HG02798 (cell line): Measurements from ENCODE around the gene RIIAD1.

Source experiments
- ATAC-seq: cut with Tn5 transposase; IDR thresholded peaks from one replicate; pipeline ENCODE4 v1.9.1; 2021; ENCODE audit warnings: mild to moderate bottlenecking; ENCODE audit not compliant: unreplicated experiment, poor library complexity

Gene RIIAD1

DNA sequence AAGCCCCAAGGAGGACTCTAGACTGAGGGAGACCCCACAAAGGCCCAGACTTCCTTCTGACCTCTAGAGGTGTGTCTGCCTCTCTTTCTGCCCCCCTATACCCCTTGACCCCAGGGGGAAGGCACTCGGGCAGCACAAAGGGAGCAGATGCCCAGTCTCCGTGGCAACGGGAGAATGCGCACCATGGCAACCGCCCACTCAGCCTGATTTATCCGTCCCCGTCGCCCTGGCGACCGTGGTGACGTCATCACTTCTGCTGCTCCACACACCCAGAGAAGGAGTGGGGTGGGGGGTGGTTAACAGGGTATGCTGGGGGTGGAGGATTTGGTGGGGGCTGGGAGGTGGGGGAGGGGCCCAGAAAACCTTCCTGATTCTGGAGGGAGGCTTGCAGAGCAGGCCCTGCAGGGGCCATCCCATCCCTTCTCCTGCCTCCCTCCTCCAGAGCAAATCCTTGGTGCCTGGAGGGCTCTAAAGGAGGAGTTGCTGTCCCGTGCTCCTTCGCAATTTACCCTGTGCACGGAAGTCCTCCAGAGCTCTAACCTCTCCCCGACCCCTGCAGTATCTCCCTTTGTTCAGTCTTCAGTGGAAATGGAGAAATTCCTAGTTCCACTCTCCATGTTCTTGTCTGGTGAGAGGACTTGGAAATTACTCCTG is 11.0 kb upstream of the RIIAD1 start:
- no peak for ATAC-seq

DNA sequence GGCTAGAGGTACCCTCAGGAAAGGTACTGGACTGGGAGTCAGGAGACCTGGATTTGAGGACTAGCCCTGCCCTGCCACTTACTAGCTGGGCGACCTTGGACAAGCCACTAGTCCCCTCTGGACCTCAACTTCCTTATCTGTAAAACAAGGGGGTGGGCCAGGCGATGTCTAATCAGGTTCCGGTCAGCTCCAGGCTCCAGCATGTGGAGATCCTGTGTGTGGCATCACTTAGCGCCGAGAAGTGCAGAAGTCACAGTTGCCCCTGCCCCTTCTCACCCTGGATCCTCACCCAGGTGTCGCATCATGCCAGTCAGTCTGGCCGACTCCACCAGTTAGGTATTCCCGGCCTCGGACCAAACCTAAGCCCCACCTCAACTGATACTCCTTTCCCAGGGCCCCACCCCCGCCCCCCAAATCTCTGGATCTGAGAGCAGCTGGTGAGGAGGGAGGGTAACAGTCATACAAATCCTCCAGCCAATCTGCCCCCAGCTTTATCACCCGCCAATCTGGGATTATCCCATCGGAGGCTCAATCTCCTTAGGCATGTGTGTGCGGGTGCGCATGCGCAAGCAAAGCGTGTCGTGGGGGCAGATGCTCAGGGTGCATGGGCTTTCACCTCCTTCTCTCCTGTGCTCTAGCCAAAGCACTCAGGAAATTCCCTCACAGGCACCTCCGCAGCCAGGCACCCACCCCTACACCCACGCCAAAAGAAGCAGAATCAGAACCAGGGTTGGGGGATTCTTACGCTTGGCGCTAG is 10.1 kb upstream of the RIIAD1 start:
- no peak for ATAC-seq

DNA sequence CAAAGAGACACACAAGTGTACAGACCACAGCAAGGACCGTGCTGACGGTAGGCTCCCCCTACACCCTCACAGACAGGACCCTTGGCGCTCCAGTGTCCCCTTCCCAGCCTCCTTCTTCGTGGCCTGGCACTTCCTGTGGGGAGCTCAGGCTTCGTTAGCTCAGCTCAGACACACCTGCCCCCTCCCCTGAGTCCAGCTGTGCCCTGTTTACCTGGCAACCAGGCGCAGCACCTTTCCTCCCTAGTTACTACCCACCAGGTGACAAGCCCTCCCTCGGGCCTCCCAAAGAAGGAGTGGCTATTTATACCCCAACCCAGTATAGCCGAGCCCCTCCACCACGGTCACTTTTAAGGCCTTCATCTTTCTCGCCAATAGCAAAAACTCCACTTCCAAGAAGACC is 9.4 kb upstream of the RIIAD1 start:
- no peak for ATAC-seq

DNA sequence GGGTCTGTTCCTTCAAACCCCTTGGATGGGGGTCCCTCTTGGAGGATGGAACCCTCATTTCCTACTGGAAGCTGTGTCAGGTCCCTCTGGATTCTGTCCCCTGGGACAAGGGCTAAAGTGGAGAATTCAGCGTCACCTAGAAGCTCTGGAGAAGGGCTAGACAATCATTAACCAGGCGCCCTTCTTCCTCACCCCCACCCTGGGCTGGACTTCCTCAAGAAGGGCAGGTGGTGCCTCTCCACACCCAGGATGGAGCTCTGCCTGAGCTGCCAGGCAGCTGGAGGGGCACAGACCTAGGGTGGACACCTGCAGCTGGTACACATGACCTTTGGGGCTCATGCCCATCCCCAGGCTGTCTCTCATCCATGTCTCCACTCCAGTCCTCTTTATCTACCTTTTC is 8.3 kb upstream of the RIIAD1 start:
- no peak for ATAC-seq

DNA sequence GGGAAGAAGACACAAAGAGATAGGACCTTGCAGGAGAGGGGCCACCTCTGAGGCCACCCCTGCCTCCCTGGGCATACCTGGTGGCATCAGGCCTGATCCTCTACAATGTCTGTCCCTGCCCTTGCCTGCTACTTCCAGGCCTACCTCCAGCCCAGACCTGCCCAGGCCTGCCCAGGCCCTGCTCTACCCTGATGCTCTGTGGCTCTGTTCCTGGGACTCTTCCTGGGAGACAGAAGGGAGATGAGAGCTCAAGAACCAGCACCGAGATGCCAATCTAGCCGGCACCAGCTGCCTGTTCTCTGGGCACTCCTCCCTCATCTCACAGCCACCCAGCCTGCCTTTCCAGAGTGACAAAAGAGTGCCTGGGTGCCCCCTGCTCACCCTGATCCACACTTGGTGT is 7.4 kb upstream of the RIIAD1 start:
- ATAC-seq = no peak

DNA sequence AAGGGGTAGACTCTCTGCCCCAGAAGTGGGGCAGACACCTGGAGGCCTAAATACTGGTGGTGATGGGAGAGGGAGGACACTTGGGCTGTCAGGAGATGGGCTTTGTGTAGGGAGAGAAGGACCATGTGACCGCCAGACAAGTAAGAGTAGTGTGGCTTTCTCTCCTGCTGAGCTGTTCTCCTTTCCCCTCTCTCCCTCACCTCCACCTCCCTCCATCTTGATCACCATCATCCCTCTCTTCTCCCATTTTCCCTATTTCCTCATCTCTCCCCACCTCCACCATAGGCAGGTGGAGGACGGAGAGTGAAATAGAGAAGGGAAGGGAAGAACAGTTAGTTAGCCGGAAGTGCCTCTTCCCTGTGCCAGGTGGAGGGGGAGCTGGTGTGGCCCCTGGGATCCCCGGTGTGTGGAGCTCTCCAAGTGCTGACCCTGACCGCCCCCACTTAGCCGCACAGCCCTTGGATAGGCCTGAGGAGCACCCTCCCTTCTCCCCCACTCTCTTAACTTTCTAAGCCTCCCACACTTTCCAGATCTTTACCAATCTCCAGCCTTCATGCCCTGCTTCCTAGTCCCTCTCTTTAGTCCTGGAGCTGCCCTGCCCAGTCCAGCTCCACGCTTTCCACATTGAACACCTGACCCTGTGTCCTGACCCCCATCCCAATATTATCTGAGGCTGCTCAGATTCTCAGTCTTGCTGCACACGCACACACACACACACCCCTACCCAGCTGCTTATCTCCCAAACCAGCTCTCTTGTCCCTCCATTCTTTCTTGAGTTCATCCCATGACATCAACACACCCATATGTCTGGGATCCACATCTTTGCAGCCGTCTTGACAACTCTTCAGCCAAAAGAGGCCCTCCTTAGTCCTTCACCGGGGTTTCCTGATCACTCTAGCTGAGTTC is 6.2 kb upstream of the RIIAD1 start:
- no peak for ATAC-seq

DNA sequence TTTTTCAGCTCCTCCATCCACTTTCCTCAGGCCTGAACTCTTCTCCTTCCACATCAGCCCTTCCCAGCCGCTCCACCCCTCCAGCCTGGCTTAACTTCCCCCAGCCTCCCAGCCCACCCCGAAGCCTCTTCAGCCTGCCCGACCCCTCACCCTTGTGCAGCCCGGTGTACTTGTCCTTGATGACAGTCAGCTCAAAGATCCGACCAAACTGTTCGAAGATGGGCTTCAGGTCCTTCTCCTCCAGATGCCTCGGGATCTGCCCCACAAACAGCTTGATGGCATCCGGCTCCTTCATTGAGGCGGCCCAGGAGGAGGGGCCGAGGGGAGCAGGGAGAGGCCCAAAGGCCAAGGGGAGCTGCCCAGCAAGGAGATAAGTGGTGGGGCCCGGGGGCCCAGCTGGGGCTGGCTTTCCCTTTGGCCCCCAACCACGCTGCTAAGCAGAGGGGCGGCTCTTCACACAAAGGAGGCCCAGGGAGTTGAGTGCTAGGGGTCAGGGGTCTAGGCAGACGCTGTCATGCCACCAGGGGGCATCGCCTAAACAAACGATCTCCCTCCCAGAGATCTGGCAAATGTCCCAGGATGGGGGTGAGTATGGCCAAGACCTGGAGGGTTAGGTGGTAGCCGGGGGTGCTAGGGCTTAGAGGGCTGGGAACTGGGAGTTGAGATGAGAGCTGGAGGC is 5.5 kb upstream of the RIIAD1 start:
- ATAC-seq = no peak

DNA sequence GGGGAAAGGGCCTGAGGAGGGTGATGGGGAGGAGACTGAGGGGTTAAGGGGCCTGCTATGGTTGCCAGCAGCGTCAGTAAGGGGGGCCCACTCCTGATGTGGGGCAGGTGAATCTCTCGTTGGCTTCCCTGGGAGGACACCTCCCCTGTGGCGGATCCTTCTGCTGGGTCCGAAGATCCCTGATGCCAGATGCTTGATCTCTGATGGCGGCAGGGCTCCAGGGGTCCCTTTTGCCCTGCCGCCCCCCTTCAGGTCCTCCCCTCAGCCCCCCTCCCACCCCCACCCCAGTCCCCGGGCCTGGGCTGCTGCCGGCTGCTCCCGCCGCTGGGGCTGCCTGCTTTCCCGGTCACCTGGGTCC is 4.9 kb upstream of the RIIAD1 start:
- no peak for ATAC-seq

DNA sequence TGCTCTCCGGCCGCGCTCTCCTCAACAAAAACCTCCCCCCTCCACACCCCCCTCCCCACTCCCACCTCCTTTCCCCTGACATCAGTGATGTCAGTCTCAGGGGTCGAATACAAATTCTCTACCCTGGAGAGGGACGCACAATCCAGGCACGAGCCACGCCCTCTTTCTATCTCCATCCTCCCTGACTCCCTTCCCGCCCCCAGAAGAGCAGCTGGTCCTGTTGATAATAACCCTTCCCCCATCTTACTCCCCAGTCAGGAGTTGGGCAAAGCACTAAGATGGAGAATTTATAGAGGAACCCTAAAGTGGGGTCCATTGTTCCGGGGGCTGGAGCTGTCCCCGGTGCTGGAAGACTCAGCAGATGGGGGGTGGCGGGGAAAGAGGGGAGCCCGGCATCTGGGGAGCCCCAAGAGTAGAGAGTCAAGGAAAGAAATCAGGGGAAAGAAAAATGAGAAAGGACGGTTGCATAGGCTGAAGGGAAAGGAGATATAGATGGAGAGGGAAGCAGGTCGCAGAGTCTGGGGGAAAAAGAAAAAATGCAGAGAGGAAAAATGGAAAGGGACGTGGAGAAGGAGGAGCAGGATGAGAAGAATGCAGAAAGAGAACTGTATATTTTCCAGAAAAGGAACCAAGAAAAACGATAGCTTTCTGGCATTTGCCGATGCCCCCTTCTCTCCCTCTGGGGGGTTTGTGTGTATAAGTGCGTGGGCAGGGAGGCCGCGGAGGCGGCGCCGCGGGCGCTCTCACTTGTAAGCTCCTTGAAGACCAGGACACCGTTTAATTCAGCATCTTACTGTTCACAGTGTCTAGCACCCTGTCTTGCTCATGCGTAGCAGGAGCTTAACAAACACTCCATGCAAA is 4.3 kb upstream of the RIIAD1 start, which contains the start of gene CELF3:
Gene CELF3 (minus strand): TSS at position 33 of the 861 bp plus-strand sequence. CDS start 783 bp downstream, outside the sequence.
- no peak for ATAC-seq

DNA sequence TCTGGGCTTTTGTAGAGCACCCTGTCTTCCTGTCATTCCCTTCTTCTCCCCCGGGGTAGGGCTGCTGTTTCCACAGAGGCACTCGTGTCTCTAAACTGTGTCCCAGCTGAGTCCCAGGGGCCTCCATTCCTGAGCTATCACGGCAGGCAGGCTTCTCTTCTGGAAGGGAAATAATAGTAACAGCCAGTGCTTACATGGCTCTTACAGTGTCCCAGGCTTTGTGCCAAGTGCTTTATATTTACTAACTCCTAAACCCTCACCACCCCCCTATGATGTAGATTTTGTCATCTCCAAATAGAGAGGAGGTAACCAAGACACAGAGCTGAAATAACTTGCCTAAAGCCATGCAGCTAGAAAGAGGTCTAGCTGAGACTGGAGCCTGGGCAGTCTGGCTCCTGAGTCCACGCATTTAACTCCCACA is 3.3 kb upstream of the RIIAD1 start:
- ATAC-seq = no peak

DNA sequence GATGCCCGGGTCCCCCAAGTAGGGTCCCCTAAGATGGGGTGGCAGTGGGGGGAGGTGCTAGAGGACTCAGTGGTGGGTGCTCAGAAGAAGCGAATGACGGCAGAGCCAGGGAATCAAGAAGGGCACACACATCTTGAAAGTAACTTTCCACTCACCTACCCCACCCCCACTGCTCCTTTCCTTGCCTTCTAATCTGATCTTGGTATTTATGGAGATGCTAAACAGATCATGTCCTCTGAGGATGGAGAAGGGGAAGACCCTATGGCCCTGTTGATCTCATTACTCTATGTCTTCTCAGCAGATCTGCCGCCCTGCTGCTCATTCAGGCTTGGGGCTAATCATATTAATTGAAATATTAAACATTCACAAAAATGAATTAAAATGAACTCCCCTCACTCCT is 2.7 kb upstream of the RIIAD1 start:
- ATAC-seq = no peak

DNA sequence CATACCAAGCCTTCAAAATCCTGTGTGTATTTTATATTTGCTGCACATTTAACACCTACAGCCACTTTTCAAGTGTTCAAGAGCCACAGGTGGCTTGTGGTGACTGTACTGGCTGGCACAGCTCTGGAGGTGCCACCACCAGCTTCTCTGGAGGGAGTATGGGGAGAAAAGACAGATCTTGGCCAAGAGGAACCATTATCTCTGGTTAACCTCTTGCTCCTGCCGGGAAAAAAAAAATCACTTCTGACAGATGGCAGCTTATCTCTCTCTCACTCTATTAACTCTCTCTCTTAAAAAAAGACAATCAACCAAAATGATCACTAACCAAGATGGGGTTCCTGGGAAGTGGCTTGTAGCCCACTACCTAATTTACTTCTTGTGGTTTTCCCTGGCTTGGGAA is 1.2 kb upstream of the RIIAD1 start:
- no peak for ATAC-seq

DNA sequence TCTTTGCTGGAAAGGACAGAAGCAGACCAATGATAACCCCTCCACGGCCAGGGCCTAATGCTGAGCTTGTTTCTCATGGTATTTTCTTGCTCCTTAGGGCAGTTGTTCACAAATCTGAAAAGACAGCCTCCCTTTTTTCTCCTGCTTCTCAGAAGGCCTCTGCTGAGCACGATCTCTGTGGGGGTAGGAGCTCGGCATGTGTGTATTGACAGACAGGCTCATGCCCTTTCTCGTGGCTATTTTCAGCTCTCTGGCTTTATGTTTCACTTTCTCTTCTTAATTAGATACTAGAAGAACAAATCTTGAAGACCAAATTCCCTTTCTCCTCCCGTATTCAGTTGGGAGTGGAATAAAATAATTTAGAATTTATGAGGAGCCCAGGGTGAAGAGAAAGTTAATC is 768 bp upstream of the RIIAD1 start:
- ATAC-seq = no peak

DNA sequence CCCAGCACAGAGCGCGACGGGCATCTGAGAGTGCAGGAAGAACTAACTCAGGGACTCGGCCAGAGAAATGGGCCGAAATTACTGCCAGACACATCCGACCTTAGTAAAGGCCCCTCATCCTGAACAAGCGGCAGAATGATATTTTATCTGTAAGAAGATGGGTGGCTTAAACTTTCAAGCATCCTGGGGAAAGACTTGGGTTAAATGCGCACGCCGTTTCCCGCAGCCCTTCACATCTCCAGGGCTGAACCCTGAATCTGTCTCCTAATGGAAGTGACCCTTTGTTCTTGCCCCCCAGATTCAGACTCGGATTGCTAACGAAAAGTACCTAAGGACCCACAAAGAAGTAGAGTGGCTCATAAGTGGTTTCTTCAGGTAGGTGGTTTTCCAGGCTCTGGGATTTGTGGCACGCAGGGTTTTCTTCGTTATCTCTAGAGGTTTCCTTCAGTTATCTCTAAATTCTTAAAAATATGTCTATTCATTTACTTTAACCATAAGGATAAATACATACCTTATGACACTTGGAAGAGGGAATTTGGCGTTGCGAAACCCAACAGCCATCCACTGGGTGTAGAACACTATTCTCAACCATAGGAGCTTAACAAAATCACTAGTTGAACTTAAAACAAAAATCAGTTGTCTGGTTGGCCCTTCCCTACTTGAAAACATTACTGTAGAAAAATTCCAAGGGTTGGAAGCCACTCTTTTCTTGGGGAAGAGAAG is 627 bp downstream of the RIIAD1 start:
- ATAC-seq = no peak

DNA sequence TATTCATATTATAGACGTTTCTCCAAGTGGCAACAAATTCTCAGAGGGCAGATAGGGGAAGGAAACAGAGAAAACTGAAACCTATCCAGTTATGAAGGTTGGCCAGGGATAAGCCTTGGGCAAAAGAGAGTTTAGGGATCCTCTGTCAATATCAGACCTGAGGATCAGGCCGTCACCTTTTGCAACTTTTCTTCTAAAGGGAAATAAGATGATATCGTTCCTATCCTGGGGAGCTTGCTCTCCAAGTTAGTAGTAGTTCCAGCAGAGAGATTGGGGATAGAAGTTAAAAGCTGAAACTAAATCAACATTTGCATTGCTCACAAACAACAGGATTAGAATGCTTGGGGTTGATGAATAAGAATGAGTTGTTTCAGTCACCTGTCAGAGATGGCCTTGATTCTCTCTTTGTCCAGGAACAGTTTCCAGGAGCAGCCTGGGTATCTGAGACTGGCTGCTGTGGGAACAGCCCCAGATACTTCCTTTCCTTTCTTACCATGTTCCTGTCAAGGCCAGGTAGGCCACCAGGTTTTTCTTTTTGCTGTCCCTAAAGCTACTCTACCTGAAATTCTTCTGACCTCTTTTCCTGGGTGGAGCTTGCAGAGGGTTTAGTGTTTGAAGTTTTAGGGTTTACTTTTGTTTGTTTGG is 2.5 kb downstream of the RIIAD1 start:
- ATAC-seq = no peak

DNA sequence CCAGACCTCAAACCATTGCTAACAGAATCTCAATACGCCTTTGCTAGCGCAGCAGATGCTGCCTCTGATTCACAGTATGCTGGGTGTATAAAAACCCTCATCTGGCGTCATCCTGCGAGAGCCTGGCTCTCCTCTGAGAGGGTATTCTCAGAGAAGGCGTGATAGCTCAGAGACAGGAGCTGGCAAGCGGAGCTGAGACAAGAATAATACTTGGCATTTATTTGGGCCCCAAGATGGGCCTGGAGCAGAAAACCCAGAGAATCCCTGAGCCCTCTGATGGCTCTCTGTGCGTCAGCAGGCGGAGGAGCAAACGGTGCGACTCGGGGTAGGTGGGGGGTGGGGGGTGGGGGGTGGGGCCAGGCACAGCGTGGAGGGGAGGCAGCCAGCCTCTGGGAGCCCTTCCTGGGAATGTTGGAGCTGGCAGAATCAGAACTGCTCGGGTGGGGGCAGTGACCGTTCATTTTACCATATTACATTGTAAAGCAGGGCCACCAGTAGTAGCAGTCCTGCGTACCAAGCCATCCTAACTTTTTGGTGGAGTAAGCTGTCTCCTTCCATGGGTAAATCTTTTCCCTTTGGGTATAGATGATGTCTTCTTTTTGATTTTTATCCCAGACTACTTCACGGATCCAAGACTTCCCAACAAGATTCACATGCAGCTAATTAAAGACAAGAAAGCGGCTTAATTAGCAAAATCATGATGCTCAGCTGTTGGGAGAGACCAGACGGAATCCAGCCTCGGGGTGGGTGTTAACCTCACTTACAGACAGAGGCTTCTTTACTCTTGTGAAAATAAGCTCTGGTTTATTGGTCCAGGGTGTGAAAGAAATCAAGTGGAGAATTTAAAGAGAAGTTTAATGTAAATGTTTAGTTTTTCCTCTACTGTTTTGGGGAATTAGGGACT is 7.1 kb downstream of the RIIAD1 start:
- ATAC-seq = no peak

DNA sequence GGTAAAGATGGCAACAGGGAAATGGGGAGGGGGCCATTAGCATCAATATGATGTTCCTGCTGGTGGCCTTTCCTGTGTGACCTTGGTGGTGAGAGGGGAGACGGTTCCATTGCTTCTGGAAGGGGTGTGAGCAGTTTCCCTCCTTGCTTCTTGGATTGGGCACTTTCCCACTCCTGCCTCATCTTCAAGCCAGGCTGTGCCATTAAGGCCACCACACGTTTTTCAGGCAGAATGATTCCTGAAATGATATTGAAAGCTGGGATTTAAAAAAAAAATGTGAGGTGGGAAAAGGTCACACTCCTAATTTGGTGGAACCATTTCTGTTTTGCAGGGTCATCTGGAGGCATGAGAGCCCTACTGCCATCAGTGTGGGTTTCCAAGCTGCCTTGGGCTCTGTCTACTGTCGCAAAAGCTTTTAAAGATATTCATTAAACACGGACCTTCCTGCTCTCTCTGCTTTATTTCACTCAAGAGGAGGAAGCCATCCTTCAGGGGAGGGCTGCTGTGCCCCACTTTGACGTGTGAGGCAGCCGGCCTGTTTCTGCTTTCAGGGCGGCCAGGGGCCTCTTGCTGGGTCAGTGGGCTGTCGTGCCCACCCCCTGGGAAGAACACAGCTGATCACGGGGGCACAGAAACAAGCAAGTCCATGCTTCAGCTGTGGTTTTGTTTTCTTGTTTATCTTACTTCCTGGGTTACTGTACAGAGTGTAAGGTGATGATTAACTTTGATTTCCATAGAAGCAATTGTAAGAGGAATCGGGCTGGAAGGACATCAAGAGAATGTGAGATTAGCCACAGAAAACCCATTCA is 8.0 kb downstream of the RIIAD1 start:
- ATAC-seq = no peak
